GM12874 (cell line): Measurements from ENCODE around the gene ARHGEF12.

Experiments used
- TF ChIP-seq, protein P1 (sequence below): IDR thresholded peaks from 2 replicates; pipeline ENCODE4 v1.5.1; 2011; ENCODE audit warnings: low read depth, mild to moderate bottlenecking, control low read depth, low read length, moderate library complexity; ENCODE audit not compliant: insufficient read depth

ARHGEF12 gene

DNA sequence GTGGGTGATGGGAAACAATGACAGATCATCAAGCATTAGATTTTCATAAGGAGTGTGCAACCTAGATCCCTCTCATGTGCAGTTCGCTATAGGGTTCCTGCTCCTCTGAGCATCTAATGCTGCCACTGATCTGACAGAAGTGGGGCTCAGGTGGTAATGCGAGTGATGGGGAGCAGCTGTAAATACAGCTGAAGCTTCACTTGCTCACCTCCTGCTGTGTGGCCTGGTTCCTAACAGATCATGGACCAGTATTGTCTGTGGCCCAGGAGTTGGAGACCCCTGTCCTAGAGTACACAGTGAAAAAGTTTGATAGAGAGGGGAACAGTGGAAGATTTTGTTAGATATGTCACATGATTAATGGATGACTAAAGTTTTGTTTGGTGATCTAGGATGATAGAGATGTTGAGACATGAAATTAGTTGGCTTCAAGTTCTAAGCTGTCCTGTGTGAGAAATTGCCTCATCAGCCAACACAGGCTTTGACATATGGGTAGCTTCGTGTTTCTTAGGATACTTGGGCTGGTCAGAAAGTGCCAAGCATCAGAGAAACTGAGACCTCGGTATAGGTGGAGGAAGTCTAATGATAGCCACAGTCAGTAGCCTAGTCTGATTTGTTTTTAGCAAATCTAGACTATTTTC lies 47.4 kb downstream of the ARHGEF12 start:
- TF ChIP-seq, protein P1, sequence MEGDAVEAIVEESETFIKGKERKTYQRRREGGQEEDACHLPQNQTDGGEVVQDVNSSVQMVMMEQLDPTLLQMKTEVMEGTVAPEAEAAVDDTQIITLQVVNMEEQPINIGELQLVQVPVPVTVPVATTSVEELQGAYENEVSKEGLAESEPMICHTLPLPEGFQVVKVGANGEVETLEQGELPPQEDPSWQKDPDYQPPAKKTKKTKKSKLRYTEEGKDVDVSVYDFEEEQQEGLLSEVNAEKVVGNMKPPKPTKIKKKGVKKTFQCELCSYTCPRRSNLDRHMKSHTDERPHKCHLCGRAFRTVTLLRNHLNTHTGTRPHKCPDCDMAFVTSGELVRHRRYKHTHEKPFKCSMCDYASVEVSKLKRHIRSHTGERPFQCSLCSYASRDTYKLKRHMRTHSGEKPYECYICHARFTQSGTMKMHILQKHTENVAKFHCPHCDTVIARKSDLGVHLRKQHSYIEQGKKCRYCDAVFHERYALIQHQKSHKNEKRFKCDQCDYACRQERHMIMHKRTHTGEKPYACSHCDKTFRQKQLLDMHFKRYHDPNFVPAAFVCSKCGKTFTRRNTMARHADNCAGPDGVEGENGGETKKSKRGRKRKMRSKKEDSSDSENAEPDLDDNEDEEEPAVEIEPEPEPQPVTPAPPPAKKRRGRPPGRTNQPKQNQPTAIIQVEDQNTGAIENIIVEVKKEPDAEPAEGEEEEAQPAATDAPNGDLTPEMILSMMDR = no peak

DNA sequence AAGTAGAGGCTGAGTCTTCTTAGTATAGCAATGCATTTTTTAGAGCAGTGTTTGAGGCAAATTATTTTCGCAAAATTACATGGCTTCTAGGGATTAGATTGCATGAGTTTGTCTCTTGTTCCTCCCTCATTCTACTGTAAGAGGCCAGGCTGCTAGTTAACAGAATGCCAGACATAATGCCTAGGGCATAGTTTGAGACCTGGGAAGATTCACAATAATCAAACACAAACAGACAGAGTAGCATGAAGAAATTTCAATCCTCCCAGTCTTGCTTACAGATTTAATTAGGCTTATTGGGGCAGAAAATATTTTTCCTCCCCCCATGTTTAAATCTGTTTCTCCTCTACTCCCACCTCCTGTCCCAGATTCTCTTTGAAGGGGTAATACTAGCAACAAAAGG lies 48.3 kb downstream of the ARHGEF12 start:
- TF ChIP-seq, protein P1 = no peak

DNA sequence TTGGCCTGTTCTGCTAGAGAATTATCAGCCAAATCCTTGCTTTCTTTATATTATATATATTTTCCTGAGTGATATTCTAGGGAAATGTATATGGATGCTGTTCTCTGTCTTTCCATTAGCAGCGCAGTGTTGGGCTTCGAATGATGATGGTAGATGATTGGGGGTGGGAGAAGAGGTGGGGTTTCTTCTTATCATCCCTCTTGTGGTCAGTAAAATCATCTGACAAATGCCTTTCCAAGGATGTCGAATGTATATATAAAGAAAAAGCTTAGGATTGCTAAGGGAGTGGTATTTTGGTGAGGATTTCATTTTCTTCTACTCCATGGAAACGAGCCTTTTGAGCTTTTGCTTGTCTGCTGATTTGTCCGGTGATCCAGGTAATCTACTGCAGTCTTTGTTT lies 48.9 kb downstream of the ARHGEF12 start:
- TF ChIP-seq, protein P1 = no peak

GRCh38 chr11:120385655-120386054 lies 49.4 kb downstream of the ARHGEF12 start:
- TF ChIP-seq, protein P1 = no peak

DNA sequence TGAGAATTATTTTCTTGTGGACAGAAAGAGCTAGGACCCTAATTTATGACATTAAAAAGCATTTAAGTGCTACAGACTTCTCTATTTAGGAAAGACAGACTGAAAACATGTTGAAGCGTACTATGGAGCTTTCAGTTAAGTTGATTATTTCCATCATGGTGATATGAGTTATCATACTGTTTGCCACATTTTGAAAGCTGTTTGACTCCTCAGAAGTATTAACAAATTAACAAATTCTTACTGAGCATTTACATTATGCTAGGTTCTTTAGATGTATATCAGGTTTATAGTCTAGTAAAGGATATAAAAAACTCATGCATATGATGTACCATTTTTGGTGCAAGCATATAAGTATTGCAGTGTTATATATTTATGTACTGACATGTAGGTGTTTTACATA lies 50.1 kb downstream of the ARHGEF12 start:
- TF ChIP-seq, protein P1 = no peak

GRCh38 chr11:120386774-120387371 lies 50.7 kb downstream of the ARHGEF12 start:
- TF ChIP-seq, protein P1 = no peak

DNA sequence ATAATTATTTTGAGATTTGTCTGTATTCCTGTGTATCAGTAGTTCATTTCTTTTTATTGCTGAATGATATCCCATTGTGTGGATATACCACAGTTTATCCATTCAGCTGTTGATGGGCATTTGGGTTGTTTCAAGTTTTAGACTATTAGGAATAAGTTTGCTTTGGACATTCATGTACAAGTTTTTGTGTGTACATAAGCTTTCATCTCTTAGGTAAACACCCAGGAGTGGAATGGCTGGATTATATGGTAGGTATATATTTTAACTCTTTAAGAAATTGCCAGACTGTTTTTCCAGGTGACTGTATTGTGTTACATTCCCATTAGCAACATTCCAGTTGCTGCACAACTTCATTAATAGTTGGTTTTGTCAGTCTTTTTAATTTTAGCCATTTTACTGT lies 52.0 kb downstream of the ARHGEF12 start:
- TF ChIP-seq, protein P1 = no peak
